Measurements from ENCODE around the gene AFMID.
"Not testable (repeated sequence)": the region's sequence is repeated elsewhere in the genome, so short reads cannot be mapped to it uniquely, and the experiment has no call there.

The AFMID gene

GRCh38 chr17:78154903-78155811 lies 32.0 kb upstream of the AFMID start:
- DNase-seq = no peak

DNA sequence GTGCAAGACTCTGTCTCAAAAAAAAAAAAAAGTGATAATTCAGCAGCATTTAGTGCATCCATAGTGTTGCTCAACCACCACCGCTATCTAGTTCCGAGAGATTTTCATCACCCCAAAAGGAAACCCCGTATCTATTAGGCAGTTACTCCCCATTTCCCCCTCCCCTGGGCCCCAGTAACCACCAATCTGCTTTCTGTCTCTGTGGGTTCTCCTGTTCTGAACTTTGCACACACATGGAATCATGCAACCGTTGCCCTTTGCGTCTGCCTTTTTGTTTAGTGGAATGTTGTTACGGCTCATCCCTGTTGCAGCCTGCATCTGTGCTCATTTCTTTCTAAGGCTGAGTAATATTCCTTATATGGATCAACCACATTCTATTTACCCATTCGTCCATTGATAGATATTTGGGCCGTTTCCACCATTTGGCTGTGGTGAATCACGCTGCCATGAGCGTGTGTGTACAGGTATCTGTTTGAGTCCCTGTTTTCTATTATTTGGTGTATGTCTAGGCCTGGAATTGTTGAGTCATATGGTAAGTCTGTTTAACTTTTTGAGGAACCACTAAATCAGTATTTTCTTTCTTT lies 27.5 kb upstream of the AFMID start:
- no peak for DNase-seq

GRCh38 chr17:78163881-78164747 lies 23.0 kb upstream of the AFMID start:
- DNase-seq = no peak

- DNase-seq = no peak
Observed at GRCh38 chr17:78164748-78165607, 22.2 kb upstream of the AFMID start.

- DNase-seq = no peak
Observed at GRCh38 chr17:78166416-78166815, 20.7 kb upstream of the AFMID start.

GRCh38 chr17:78168242-78168902 lies 18.8 kb upstream of the AFMID start, which contains the start of gene SYNGR2:
TSS of gene SYNGR2 (plus strand) at chr17:78168581. CDS start at chr17:78168617, 36 bp downstream.
- peak; percentile 93 for DNase-seq

GRCh38 chr17:78168903-78169793 lies 18.0 kb upstream of the AFMID start:
- DNase-seq = peak; percentile 57

DNA sequence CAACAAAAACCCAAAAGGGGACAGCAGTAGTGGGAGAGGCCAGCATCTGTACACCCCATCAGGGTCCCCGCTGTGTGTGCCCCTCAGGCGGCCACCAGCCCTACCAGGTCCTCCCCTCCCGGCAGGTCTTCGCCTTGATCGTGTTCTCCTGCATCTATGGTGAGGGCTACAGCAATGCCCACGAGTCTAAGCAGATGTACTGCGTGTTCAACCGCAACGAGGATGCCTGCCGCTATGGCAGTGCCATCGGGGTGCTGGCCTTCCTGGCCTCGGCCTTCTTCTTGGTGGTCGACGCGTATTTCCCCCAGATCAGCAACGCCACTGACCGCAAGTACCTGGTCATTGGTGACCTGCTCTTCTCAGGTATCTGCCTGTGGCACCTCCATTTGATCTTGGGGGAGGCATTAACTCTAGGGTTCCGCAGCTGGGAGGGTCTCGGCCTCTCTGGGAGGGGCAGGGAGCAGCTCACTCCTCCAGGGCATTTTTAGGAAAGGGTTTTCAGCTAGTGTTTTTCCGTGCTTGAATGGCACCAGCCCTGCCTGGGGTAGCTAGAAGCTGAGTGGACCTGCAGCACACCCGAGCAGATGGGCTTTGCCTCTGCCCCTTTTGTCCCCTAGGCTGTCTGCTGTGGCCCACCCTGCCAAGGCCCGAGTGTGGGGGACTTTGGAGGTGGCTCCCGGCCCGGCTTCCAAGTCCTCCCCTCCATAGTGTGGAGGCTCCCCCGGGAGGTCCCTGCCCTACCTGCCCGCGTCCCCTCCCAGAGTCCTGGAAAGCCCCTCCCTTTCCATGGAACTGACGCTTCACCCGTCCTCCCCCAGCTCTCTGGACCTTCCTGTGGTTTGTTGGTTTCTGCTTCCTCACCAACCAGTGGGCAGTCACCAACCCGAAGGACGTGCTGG lies 16.2 kb upstream of the AFMID start:
- no peak for DNase-seq

DNA sequence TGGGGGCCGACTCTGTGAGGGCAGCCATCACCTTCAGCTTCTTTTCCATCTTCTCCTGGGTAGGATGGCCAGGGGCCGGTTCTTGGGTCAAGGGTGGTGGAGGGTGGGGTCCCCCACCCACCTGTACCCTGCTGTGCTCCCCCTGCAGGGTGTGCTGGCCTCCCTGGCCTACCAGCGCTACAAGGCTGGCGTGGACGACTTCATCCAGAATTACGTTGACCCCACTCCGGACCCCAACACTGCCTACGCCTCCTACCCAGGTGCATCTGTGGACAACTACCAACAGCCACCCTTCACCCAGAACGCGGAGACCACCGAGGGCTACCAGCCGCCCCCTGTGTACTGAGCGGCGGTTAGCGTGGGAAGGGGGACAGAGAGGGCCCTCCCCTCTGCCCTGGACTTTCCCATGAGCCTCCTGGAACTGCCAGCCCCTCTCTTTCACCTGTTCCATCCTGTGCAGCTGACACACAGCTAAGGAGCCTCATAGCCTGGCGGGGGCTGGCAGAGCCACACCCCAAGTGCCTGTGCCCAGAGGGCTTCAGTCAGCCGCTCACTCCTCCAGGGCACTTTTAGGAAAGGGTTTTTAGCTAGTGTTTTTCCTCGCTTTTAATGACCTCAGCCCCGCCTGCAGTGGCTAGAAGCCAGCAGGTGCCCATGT lies 15.4 kb upstream of the AFMID start:
- DNase-seq = not testable (repeated sequence)

DNA sequence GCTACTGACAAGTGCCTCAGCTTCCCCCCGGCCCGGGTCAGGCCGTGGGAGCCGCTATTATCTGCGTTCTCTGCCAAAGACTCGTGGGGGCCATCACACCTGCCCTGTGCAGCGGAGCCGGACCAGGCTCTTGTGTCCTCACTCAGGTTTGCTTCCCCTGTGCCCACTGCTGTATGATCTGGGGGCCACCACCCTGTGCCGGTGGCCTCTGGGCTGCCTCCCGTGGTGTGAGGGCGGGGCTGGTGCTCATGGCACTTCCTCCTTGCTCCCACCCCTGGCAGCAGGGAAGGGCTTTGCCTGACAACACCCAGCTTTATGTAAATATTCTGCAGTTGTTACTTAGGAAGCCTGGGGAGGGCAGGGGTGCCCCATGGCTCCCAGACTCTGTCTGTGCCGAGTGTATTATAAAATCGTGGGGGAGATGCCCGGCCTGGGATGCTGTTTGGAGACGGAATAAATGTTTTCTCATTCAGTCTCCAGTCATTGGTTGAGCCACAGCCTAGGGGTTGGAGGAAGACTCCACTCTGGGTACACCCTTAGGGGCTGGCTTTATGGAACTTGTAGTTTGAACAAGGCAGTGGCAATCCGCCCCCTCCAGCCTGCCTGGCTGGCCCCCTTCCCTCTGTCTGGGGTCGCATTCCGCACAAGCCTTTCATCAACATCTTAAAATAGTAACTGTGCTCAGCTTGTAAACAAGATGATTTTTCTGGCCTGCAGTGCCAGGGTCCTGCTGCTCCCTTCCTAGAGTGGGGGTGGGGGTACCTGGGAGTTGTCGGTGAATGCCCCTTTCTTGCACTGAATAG lies 14.7 kb upstream of the AFMID start:
- DNase-seq = no peak

- DNase-seq = peak; percentile 36
Observed at GRCh38 chr17:78173097-78173715, 14.0 kb upstream of the AFMID start.

DNA sequence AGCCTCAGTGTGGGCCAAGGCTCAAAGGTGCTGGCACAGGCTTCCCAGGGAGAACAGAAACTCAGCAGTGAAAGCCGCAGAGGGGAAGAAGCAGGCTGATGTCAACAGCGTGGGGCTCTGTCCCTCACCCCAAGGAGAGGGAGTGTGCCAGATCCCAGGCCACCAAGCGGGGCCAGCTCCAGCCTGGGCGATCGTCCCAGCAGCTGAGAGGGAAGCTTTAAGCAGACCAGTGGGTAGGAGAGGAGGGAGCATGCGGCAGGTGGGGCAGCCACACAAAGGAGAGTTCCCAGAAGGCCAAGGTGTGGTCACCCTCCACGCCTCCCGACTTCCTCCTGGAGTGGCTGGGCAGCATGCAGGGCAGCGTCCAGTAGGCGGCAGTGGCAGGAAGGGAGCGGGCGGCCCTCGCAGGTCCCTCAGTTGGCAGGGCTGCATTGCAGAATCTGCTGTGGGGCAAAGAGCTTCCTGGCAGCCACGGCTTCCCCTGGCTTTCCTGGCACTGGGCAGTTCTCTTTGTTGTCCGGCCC lies 12.8 kb upstream of the AFMID start:
- DNase-seq = no peak

GRCh38 chr17:78174870-78175642 lies 12.1 kb upstream of the AFMID start:
- DNase-seq = no peak

DNA sequence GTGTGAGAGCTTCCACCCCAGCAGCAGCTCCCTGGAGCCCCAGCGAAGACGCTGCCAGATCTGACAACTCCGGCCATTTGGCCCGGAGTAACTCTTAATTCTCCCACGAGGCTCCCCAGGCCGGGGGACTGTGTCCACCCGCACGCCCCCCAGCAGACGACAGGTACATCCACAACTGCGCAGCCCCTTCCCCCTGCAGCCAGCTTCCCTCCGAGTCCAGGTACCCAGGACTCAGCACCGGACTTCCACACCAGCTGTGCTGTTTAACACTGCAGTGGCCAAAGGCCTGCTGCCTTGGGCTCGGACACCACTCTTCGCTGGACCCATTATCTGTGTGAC lies 11.6 kb upstream of the AFMID start:
- DNase-seq = no peak

DNA sequence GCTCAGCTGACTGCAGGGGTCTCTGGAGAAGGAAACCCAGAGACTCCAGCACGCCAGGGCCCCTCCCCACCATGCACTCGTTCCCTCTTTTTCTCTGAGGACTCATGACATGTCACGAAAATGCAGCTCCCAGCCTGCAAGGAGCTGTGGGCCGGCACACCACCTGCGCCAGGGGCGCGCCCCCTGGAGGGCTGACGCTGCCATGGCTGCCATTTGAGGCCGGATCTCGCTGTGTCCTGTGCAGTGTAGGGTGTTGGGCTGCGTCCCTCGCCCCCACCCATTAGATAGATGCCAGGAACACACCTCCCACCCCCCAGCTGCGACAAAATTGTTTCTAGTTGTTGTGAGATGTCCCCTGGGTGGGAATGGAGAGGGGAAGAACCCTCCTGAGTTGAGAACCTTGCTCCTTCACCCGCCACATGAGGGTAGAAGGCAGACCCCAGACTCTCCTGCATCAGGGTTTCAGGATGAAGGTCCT lies 10.6 kb upstream of the AFMID start:
- peak; percentile 87 for DNase-seq

GRCh38 chr17:78179372-78179771 lies 7.8 kb upstream of the AFMID start:
- no peak for DNase-seq

DNA sequence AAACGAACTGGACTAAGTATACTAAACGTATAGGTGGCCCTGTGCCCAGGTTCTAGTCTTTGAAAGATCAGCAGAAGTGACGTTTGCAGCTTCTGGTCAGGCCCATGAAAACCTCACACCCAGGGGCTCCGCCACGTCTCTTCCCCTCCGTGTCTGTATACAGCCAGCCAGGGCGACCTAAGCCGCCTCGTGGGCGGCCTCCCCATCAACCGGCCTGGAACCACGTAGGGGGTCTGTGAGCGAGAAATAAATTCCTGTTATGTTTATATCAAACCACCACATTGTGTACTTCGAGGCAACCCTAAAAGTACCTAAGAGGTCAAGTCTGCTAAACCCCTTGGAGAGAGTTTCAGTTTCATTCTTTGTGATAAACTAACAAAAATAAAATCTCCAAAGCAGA lies 7.1 kb upstream of the AFMID start:
- DNase-seq = no peak

Measured in CD4-positive, alpha-beta T cell treated with Interleukin-17A for 4 hours (primary cell).